Tibial nerve (tissue), 4 donors: ENCODE results near the gene DET1. TPM values are rescaled to one million over a fixed set of nuclear protein-coding genes. Genes with fewer than 3 reads are reported as not detected.

ENCODE experiments used
- DNase-seq, 2 donors: peaks; one replicate each; pipeline ENCODE4 v3.0.0-alpha.2; 2019; ENCODE audit warnings: low spot score in 2 of 2
- H3K27ac ChIP-seq, 4 donors: fragments of 200-600 bp; sonication (generic) in 3 of 4; one replicate each; pipeline ENCODE4 v1.5.1; 2017 to 2019; ENCODE audit warnings: mild to moderate bottlenecking in 1 of 4
- H3K27me3 ChIP-seq, 2 donors: fragments of 200-600 bp; sonication (generic) in 1 of 2; one replicate each; pipeline versions ENCODE4 v1.5.1 to v1.6.0; 2017 to 2019
- H3K36me3 ChIP-seq, 3 donors: fragments of 200-600 bp; sonication (generic); one replicate each; pipeline ENCODE4 v1.5.1; 2018 to 2019
- H3K4me1 ChIP-seq, 4 donors: fragments of 200-600 bp; sonication (generic) in 3 of 4; one replicate each; pipeline ENCODE4 v1.5.1; 2017 to 2019
- H3K4me3 ChIP-seq, 4 donors: fragments of 200-600 bp; sonication (generic) in 3 of 4; one replicate each; pipeline ENCODE4 v1.5.1; 2017 to 2019; ENCODE audit warnings: mild to moderate bottlenecking in 1 of 4, moderate library complexity in 1 of 4
- H3K9me3 ChIP-seq, 4 donors: fragments of 200-600 bp; sonication (generic) in 3 of 4; one replicate each; pipeline ENCODE4 v1.5.1; 2017 to 2019
- CTCF ChIP-seq, 5 experiments: fragments of 200-600 bp in 3 of 5; fragments of 450-650 bp in 2 of 5; sonication (generic) in 3 of 5; IDR thresholded peaks; one replicate each; pipeline ENCODE4 v1.5.1; 2016 to 2019; ENCODE audit warnings: antibody characterized with exemption in 5 of 5, mild to moderate bottlenecking in 3 of 5, moderate library complexity in 2 of 5
- EP300 ChIP-seq, 2 donors: sonication (generic); formaldehyde crosslinking; IDR thresholded peaks; one replicate each; pipeline ENCODE4 v1.6.1; 2017; ENCODE audit warnings: antibody characterized with exemption in 2 of 2, mild to moderate bottlenecking in 1 of 2
- POLR2A ChIP-seq, 2 donors: fragments of 450-650 bp; IDR thresholded peaks; one replicate each; pipeline ENCODE4 v1.6.1; 2017; ENCODE audit warnings: antibody characterized with exemption in 2 of 2, mild to moderate bottlenecking in 2 of 2, moderate library complexity in 2 of 2
- WGBS, 2 donors: methylation state at CpG; one replicate each; pipeline ENCODE4 v1.1.5; 2018; 5-methylcytosine and 5-hydroxymethylcytosine counted together
- total RNA-seq, 4 donors: library from RNA; depleted of rRNA; stranded (reverse); fragments of >200 nt; gene quantifications; one replicate each; pipeline ENCODE4 v1.1.0, GENCODE V29; 2016

DET1 gene
- total RNA-seq, 4 donors from 2014 or later, result 6.6 to 16.2 (median 7.8) TPM

- Histone ChIP-seq H3K27me3 (no peaks in the 10 kb centered on the region), H3K4me3 (no peak overlapping the region), H3K27ac (no peak overlapping the region), H3K9me3 (no peaks in the 10 kb centered on the region), H3K36me3 (peaks cover 0 to 51% (median 0%) of the 10 kb centered on the region in 3 donors), H3K4me1 (no peaks in the 10 kb centered on the region)
- 79 to 87% methylated on average over 8 of the region's 10 CpGs for WGBS, 2 donors
- TF ChIP-seq POLR2A (IDR thresholded peaks at IDR 0.05) (no peak), CTCF (IDR thresholded peaks at IDR 0.05) (no peak), EP300 (IDR thresholded peaks at IDR 0.05) (no peak)
- no peak for DNase-seq
These were observed 52.6 kb downstream of the DET1 start for GRCh38 chr15:88493844-88494243.

- peaks cover 0 to 24% (median 0%) of the 10 kb centered on the region in 3 donors for H3K36me3 ChIP-seq
- WGBS, 2 donors, result 62 to 63% methylated on average over 10 of the region's 10 CpGs
- no peaks in the 10 kb centered on the region for H3K4me1 ChIP-seq
- no peak overlapping the region for H3K27ac ChIP-seq
- H3K9me3 ChIP-seq, result no peaks in the 10 kb centered on the region
- H3K4me3 ChIP-seq, result no peak overlapping the region
- DNase-seq, result no peak
- TF ChIP-seq EP300 (IDR thresholded peaks at IDR 0.05), result no peak
- no peak for TF ChIP-seq CTCF (IDR thresholded peaks at IDR 0.05)
- no peak for TF ChIP-seq POLR2A (IDR thresholded peaks at IDR 0.05)
- no peaks in the 10 kb centered on the region for H3K27me3 ChIP-seq
These were observed 55.3 kb downstream of the DET1 start for GRCh38 chr15:88491158-88491557.

GRCh38 chr15:88490036-88490435 lies 56.4 kb downstream of the DET1 start:
- H3K36me3 ChIP-seq, result peaks cover 0 to 13% (median 0%) of the 10 kb centered on the region in 3 donors
- no peak for DNase-seq
- H3K9me3 ChIP-seq, result no peaks in the 10 kb centered on the region
- TF ChIP-seq EP300 (IDR thresholded peaks at IDR 0.05) (no peak), POLR2A (IDR thresholded peaks at IDR 0.05) (no peak), CTCF (IDR thresholded peaks at IDR 0.05) (no peak)
- no peak overlapping the region for H3K4me3 ChIP-seq
- no peaks in the 10 kb centered on the region for H3K27me3 ChIP-seq
- no peaks in the 10 kb centered on the region for H3K4me1 ChIP-seq
- WGBS, 2 donors, result 88 to 95% methylated on average over 3 of the region's 3 CpGs
- no peak overlapping the region for H3K27ac ChIP-seq

- DNase-seq, result no peak
- TF ChIP-seq POLR2A (IDR thresholded peaks at IDR 0.05), result no peak
- TF ChIP-seq EP300 (IDR thresholded peaks at IDR 0.05), result no peak
- no peak for TF ChIP-seq CTCF (IDR thresholded peaks at IDR 0.05)
- Histone ChIP-seq H3K9me3 (no peaks in the 10 kb centered on the region), H3K36me3 (peaks cover 0 to 7% (median 0%) of the 10 kb centered on the region in 3 donors), H3K27ac (no peak overlapping the region), H3K4me3 (no peak overlapping the region), H3K27me3 (no peaks in the 10 kb centered on the region), H3K4me1 (no peaks in the 10 kb centered on the region)
- WGBS, 2 donors, result 81 to 96% methylated on average over 4 of the region's 4 CpGs
These were observed 57.2 kb downstream of the DET1 start for GRCh38 chr15:88489321-88489720.

GRCh38 chr15:88487796-88488523 lies 58.5 kb downstream of the DET1 start:
- DNase-seq, result no peak
- H3K4me1 ChIP-seq, result no peaks in the 10 kb centered on the region
- no peak overlapping the region for H3K4me3 ChIP-seq
- 47 to 55% methylated on average over 10 to 11 of the region's 11 CpGs for WGBS, 2 donors
- H3K9me3 ChIP-seq, result no peaks in the 10 kb centered on the region
- H3K27me3 ChIP-seq, result no peaks in the 10 kb centered on the region
- H3K27ac ChIP-seq, result no peak overlapping the region
- H3K36me3 ChIP-seq, result no peaks in the 10 kb centered on the region
- no peak for TF ChIP-seq CTCF (IDR thresholded peaks at IDR 0.05)
- TF ChIP-seq POLR2A (IDR thresholded peaks at IDR 0.05), result no peak
- no peak for TF ChIP-seq EP300 (IDR thresholded peaks at IDR 0.05)
